Renal cortical epithelial cell (primary cell): ENCODE results near the gene ZNF365. TPM values are rescaled to one million over a fixed set of nuclear protein-coding genes. Genes with fewer than 3 reads are reported as not detected.

ENCODE experiments used
- DNase-seq: peaks from one replicate; pipeline ENCODE4 v3.0.0-alpha.2; 2011; ENCODE audit warnings: low read depth
- total RNA-seq: library from RNA; depleted of rRNA; stranded (reverse); fragments of >200 nt; gene quantifications from 2 replicates; pipeline ENCODE4 v1.2.3, GENCODE V29; 2014

The ZNF365 gene
- total RNA-seq, 1 donor from 2014 or later = 6.7 TPM

DNA sequence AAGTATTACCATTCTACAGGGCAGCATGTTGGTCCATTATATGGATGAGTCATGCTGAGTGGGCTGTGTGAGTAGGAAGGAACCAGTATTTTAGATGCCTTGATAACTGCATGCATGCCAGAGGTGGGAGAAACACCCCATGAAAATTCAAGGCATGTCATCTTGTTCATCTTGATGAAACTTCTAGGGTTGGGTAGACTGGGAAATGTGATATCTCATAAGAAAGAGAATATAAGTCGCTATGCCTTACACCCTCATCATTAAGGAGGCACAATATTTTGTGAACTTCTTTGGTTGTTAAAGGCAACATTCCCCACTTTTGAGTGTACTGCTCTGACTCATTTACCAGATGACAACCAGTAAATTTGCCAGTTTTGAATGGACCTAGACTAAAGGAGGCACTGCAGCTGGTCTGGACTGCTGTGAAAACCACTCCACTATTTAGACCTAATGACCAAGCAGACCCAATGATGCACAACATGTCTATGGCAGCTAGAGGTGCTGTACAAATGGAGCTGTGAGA lies 48.0 kb downstream of the ZNF365 start:
- peak; percentile 80 for DNase-seq

DNA sequence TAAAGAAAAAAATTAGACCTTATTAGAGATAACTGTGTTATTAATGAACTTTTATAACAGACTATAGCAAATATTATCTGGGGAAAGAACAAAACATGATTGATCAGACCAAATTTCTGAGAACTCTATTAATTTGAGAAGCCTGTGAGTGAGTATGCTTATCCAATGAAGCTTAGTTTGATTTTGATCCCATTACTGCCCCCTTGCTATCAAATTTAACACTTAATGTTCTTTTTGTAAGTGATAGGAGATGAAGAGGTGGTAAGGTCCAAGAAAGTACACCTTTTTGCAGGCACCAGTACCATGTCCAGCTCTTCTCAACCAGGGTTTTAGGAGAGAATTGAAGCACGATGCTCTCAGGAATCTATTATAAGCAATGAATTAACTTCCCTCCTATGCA lies 49.9 kb downstream of the ZNF365 start:
- peak; percentile 21 for DNase-seq

DNA sequence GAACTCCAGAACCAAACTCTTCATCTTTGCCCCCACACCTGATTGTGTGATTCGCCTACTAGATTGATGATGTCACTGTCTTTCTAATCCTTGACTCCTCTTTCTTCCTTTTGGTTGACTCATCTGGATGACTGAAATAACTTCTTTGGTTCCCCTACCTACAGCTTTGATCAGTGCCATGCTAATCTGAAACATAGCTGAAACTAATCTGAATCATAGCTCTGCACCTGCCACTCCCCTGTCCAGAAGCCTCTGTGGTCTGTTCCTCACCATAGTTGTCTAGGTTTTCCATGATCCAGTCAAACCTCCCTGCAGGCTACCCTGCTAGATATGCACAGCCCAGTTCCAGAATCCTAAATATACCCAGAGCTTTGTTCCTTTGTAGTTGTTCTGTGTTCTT lies 51.9 kb downstream of the ZNF365 start:
- DNase-seq = peak; percentile 78

DNA sequence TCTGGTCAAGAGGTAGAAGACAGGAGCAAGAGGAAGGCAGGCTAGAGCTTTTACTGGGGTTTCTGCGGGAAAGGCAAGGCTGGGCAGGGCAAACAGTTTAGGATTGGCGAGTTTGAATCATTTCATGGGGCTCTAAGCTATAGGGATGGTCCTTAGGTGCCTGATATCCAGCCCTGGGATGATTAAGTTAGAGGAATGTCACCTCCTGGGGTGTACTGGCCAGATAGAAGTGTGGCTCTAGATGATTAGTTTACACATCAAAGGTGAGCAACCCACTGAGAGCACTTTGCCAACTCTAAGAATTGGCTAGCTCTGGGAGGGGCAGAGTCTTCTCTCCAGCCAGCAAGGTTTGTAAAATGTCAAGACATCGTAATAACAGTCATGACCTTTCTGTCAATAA lies 52.4 kb downstream of the ZNF365 start:
- peak; percentile 9 for DNase-seq

DNA sequence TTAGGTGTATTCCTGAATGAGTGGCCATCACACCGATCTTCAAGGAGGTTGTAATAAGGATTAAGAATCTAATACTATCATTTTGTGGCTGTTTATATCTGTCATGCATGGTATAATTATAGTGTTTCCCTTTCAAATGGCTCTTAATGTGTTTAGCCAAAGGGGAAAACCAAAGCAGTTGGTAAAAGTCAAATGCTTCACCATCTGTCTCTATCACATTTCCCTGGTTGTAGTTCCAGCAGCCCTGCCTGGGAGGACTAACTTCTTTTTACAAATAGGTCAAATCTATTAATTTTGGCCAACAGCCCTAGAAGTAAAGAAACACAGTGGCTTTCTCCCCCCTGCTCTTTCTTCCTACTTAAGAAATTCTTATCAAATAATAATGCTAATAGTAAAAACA lies 56.7 kb downstream of the ZNF365 start:
- DNase-seq = peak; percentile 15

DNA sequence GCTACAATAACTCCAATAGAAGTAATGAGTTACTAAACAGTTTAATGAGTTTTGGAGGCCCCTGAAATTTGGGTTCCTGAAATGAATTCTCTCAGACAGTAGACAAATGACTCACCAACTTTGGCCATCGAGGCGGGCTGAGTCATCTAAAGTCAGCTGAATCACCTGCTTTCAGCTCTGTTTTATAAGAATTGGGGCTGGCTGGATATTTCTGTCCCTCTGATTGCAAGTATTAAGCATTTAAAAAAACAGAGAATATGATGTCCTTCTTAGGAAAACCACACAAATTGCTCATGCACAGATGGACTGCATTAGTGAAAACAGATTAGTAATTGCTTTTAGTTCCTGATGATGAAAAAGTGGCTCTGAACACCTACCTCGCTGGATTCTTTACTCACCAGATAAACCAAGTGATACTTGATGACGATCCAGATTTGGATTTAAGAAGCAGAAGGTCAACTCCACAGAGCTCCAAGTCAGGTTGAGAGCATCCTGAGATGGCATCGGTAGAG lies 59.1 kb downstream of the ZNF365 start:
- peak; percentile 99 for DNase-seq

DNA sequence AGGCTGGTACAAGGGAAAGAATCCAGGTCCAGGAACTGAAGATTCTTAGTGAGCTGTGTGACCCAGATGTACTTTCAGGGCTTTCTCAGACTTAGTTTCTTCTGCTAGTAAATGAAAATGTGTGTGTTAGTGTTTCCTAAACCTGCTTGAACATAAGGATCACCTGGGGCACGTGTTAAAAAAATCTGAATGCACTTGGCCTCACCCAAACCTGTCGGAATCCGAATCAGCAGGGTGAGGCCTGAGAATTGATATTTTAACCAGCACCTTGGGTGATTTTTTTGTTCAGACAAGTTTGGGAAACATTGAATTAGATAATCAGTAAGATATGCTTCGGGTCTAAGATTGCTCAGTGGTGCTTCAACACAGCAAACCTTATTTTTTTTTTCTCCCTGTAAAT lies 59.7 kb downstream of the ZNF365 start:
- no peak for DNase-seq

DNA sequence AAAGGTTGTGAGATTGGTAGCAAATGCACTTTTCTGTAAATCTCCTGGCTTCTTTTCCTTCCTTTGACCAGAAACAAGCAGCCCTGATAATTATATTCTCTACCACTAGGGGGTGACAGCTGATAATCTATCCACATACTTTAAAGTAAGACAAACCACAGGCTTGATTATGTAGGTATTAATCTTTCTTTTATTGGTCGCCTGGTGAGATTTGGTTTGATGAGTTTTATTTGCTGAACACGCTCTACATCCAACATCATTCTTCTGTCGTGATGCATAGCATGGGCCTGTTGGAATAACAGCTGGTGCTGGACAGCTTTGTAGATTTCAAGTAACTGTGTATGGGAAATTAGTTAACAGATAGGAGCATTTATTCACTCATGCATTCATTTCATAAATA lies 63.5 kb downstream of the ZNF365 start:
- DNase-seq = peak; percentile 77

DNA sequence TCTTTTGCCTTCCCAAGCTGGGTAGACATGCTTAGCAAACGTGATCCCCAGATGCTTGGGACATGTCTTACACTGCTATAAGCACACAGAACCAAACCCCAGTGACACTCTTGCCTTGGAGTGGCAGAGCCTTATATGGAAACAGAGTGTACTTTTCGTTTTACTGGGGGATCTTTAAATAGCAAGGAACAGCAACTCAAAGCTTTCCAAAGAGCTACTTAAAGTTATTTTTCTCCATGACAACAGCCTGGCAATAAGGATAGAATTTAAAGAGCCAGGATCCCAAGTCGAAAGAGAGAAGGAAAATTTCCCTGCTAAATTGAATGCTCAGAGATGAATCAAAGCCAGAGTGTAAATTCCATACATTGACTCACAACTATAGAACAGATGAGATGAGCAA lies 67.8 kb downstream of the ZNF365 start:
- DNase-seq = no peak

DNA sequence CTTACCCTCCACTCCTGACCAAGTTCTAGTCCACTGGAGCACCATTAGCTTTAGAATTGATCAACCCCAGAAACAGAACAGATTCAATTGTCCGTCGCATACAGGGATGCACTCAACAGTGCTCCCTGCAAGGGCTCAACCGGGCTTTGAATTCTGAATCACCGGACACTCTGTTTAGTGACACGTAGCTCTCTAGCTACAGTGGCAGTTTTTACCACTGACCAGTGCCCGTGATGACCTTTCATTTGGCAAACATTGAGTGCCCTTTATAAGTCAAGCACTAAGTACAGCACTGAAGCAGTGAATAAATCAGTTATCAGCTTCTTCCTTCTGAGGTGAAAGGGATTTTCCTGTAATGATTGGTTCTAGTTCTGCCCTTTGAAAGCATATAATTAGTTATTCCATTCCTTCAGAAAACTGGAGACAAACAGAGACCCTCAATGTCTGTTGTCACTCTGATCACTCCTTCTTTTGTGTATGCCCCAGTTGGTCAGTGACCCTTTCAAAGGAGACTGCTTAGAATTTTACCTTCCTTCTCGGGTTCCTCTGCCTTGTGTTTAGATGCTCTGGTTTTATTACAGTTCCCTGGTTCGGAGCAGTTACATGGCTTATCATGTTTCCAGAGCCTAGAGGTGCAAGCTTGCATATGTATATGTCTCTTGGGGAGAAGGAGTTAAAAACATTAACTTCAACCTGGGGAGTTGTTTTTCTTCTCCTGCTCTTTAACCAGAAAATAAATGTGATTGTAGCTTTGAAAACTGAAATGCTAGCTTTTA lies 68.9 kb downstream of the ZNF365 start:
- no peak for DNase-seq

DNA sequence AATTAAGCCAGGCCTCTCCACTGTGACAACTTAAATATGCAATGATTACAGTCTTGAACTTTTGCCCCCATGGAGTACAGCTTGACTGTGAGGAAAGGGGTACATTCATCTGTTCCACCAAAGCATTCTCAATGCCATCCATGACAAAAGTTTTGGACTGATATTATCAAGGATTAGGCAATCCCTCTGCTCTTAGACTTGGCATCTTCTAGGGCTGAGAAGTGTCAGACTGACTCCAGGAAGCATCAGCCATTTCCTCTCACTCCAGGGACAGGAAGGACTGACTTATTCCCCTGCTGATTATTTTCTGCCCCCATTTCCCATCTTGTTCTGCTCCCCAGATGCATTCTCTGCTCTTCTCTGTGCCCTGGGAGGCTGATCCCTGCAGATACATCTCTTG lies 69.7 kb downstream of the ZNF365 start:
- no peak for DNase-seq

DNA sequence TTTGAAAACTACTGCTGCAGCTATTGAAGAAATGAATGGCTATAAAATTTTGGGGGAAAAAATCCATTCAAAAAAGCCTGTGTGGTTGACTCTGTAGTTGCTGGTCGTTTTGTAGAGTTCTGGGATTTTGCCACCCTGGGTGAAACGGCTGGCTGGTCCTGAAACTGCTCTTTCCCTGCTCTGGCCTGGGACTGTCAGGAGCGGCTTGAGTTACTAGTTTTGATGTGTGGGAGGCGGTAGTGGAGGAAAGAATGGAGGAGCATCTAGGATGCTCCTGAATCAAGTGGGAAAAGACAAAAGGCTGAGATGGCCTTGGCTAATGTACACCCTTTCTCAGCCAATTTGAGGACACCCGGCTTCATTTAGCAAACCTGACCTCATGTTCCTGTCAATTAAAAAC lies 72.5 kb downstream of the ZNF365 start:
- no peak for DNase-seq

DNA sequence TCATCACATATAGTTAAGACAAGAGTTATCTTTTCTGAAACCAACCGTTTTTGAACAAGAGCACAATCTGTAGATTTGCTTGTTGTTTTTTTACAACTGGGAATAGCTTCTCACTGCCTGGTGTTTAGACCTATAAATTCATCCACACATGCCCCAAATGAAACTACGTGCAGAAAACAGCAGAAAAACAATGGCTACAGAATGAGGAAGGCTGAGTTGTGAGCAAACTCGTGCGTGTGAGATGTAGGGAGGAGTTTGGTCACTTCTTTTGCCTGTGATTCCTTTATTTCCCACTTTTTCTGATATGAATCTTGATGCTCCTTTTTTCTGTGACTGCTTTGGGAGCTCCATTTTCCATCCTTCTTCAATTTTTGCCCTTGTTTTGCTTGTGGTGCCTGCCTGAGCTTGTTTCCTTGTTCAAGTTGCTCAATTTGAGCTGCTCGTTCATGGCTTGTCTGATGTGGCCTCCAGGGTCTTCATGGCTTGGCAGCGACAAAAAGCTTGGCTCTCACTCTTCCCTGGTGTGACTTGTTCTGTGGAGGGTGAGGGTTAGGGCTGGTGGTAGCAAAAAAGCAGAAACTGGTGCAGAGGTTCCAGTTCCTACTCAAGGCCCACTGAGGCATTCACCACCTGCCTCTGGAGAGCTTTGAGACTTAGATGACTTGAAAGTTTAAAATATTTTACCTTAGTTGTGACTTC lies 76.9 kb downstream of the ZNF365 start:
- DNase-seq = no peak

DNA sequence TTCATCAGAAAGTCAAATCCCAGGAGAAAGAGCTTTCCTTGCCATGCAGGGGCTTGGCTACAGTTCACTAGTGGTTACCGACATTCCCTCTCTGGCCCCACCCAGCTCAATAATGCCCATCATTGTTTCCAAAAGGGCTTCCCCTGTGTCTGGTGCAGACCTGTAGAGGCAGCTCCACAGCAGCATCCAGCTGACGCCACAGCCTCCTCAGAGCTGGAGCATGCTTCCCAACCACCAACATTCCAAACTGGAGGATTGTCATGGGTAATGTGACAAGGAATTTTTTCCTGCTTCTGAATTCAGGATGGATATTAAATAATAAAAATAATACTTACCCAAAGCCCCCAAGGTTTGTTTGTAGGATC lies 77.4 kb downstream of the ZNF365 start:
- DNase-seq = no peak

Other genes with a start within 250 kb of the ZNF365 start
- gene RTKN2, start 105.5 kb upstream of the ZNF365 start, total RNA-seq = 3.4 and 4.7 TPM in 2 replicates